ENCODE measurements around the gene TRIM63. TPM values are rescaled to one million over a fixed set of nuclear protein-coding genes. Genes with fewer than 3 reads are reported as not detected.

TRIM63 gene
- total and polyA plus RNA-seq, 2 donors (not counting 3 experiments of a cell fraction or from before 2014, with no cell fraction given): not detected

- Histone ChIP-seq H3K9me3 (replicated peaks; ENCODE audit: control insufficient read depth, insufficient read depth, low read length) (no peaks in the 10 kb centered on the region), H3K79me2 (ENCODE audit: control insufficient read depth, insufficient read depth, low read length) (no peaks in the 10 kb centered on the region), H3K4me1 (ENCODE audit: control insufficient read depth, extremely low read depth, insufficient read depth, low read length) (peaks cover 15% of the 10 kb centered on the region), H3K4me2 (ENCODE audit: insufficient read depth, low read length) (peak overlapping the region; percentile 90), H3K4me3 (replicated peaks in 1 of 3; ENCODE audit: insufficient read depth in 1 of 3, low read depth in 1 of 3, low read length in 3 of 3) (peak overlapping the region; percentile 65 to 85 (median 81)), H3K9ac (replicated peaks; ENCODE audit: extremely low read depth, insufficient read depth, low read length) (peak overlapping the region; percentile 66), H3K9me1 (replicated peaks; ENCODE audit: control insufficient read depth, extremely low read depth, insufficient read depth, low read length) (no peaks in the 10 kb centered on the region), H3K27ac (ENCODE audit: insufficient read depth, low read depth, low read length) (no peak overlapping the region), H4K20me1 (replicated peaks; ENCODE audit: control insufficient read depth, extremely low read depth, insufficient read depth, low read length) (no peaks in the 10 kb centered on the region), H2AFZ (ENCODE audit: low read depth, low read length) (peak overlapping the region; percentile 99), H3K36me3 (ENCODE audit: control insufficient read depth in 2 of 2, extremely low read depth in 1 of 2, insufficient read depth in 2 of 2, low read length in 2 of 2) (no peaks in the 10 kb centered on the region), H3K27me3 (ENCODE audit: control insufficient read depth in 2 of 2, insufficient read depth in 2 of 2, low read length in 2 of 2) (peaks cover 0 to 3% of the 10 kb centered on the region in 2 experiments)
- dilution Hi-C loops (cut with MboI; ENCODE audit: extremely low pct_ligation_motif_present, low sequenced_read_pairs) (no loop called here), intact Hi-C loops (cut with micrococcal nuclease) (loop anchor here (1.0 to 5.0 kb wide), 8 partner anchors 69 to 381 kb away; partner anchors contain the start of gene CEP85)
- CTCF ChIA-PET: interaction anchor here (0.5 to 4.3 kb wide), 37 partner anchors 8 to 752 kb away, joined by 3 to 151 read pairs (median 6); partner anchors contain the start of genes C1orf232, CEP85, EXTL1 and PAFAH2
- BruUV-seq (replicated peaks): no TSS peak
- TF ChIP-seq MYC (IDR thresholded peaks at IDR 0.05; ENCODE audit: low read depth, low read length): no peak
- TF ChIP-seq CTCF (IDR thresholded peaks at IDR 0.05; ENCODE audit: extremely low read depth in 1 of 2, insufficient read depth in 1 of 2, low read depth in 1 of 2, low read length in 2 of 2): peak; percentile 98 to 99
- peak; percentile 94 for FAIRE-seq
- POLR2A ChIA-PET: interaction anchor here (0.8 to 1.2 kb wide), 2 partner anchors 66 to 109 kb away, joined by 3 to 4 read pairs; no protein-coding TSS in a partner anchor
- DNase-seq (ENCODE audit: low read depth, low spot score): peak; percentile 74
Measured at GRCh38 chr1:26035959-26036755, 31.3 kb downstream of the TRIM63 start.
